Testis (tissue), 2 donors: ENCODE data around the gene C3orf22.

Source experiments
- CTCF ChIP-seq, 3 experiments: fragments of 450-650 bp in 2 of 3; fragments of 200-600 bp in 1 of 3; sonication (generic) in 1 of 3; IDR thresholded peaks; one replicate each; pipeline ENCODE4 v1.5.1; 2016 to 2019; ENCODE audit warnings: antibody characterized with exemption in 3 of 3, mild to moderate bottlenecking in 2 of 3, moderate library complexity in 1 of 3
- POLR2A ChIP-seq: fragments of 450-650 bp; IDR thresholded peaks from one replicate; pipeline ENCODE4 v1.6.1; 2017; ENCODE audit warnings: antibody characterized with exemption, mild to moderate bottlenecking, moderate library complexity

GRCh38 chr3:126580746-126581145 lies 22.0 kb upstream of the C3orf22 start:
- TF ChIP-seq CTCF (IDR thresholded peaks at IDR 0.05) (no peak), POLR2A (no peak)
